ENCODE results near the gene CNGA2. TPM values are rescaled to one million over a fixed set of nuclear protein-coding genes. Genes with fewer than 3 reads are reported as not detected.

Gene CNGA2
- total and polyA plus RNA-seq, 9 of the 15 experiments (the other 6 are each of a cell fraction or from before 2014, with no cell fraction given) = not detected

- in situ Hi-C loops (cut with MboI) = loop anchor here (10.0 kb wide), 1 partner anchor 144 kb away; no protein-coding TSS in a partner anchor
- intact Hi-C loops (cut with micrococcal nuclease) = no loop called here
- H2AFZ ChIP-seq (ENCODE audit: low read depth, low read length) = no peak overlapping the region
- peaks cover 8 to 32% of the 10 kb centered on the region in 2 experiments; a peak in 3 of 5 replicates for H3K27me3 ChIP-seq (ENCODE audit: control insufficient read depth in 2 of 2, insufficient read depth in 2 of 2, low read length in 2 of 2)
- no peak overlapping the region for H3K4me2 ChIP-seq (ENCODE audit: insufficient read depth, low read length)
- no peak overlapping the region for H3K9ac ChIP-seq (ENCODE audit: insufficient read depth in 1 of 2, low read depth in 2 of 2, low read length in 2 of 2)
- H3K9me3 ChIP-seq (replicated peaks; ENCODE audit: control insufficient read depth, insufficient read depth, low read depth, low read length) = no peaks in the 10 kb centered on the region
- ChIA-PET POLR2A (no interaction called here), CTCF (ENCODE audit: low intra/inter-chr PET ratio) (interaction anchor here (0.6 kb wide), 1 partner anchor 814 kb away, joined by 4 read pairs; no protein-coding TSS in a partner anchor)
- no peak for ATAC-seq
- H3K4me1 ChIP-seq (replicated peaks in 1 of 2; ENCODE audit: control insufficient read depth in 2 of 2, insufficient read depth in 2 of 2, low read length in 2 of 2) = no peaks in the 10 kb centered on the region
- H3K27ac ChIP-seq (ENCODE audit: extremely low read depth, low read depth, low read length) = no peak overlapping the region
- H4K20me1 ChIP-seq (replicated peaks; ENCODE audit: control insufficient read depth, insufficient read depth, low read length) = no peaks in the 10 kb centered on the region
- BruUV-seq (replicated peaks) = no TSS peak
- no peaks in the 10 kb centered on the region for H3K36me3 ChIP-seq (ENCODE audit: control insufficient read depth, insufficient read depth, low read length)
- no peak for DNase-seq (ENCODE audit: extremely low read depth in 1 of 4, low spot score in 3 of 4)
- no peaks in the 10 kb centered on the region for H3K79me2 ChIP-seq (ENCODE audit: control insufficient read depth, insufficient read depth, low read length)
- TF ChIP-seq ZNF140 (CRISPR knock-in tag; IDR thresholded peaks at IDR 0.05) (no peak), ATF2 (CRISPR knock-in tag; IDR thresholded peaks at IDR 0.05) (no peak), BRD9 (IDR thresholded peaks at IDR 0.05; ENCODE audit: low read depth, partially characterized antibody) (no peak), KHSRP (IDR thresholded peaks at IDR 0.05) (no peak), HSF4 (CRISPR knock-in tag; IDR thresholded peaks at IDR 0.05; ENCODE audit: borderline replicate concordance) (no peak), SMARCA5 (IDR thresholded peaks at IDR 0.05) (no peak), TGIF2 (CRISPR knock-in tag; IDR thresholded peaks at IDR 0.05) (no peak), TRIM28 (IDR thresholded peaks at IDR 0.05) (no peak), MED1 (CRISPR knock-in tag; IDR thresholded peaks at IDR 0.05; ENCODE audit: borderline replicate concordance) (no peak), ZNF584 (CRISPR knock-in tag; IDR thresholded peaks at IDR 0.05; ENCODE audit: low read depth) (no peak), ZNF174 (CRISPR knock-in tag; IDR thresholded peaks at IDR 0.05) (no peak)
- TF ChIP-seq, protein P1, sequence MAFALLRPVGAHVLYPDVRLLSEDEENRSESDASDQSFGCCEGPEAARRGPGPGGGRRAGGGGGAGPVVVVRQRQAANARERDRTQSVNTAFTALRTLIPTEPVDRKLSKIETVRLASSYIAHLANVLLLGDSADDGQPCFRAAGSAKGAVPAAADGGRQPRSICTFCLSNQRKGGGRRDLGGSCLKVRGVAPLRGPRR (CRISPR knock-in tag; IDR thresholded peaks at IDR 0.05) = no peak
- H3K9me1 ChIP-seq (ENCODE audit: control insufficient read depth, insufficient read depth, low read length) = no peaks in the 10 kb centered on the region
- FAIRE-seq = no peak
- WGBS (ENCODE audit: insufficient coverage, low coverage, missing lambda C conversion rate) = 38% methylated on average over 2 of the region's 4 CpGs
- no peak overlapping the region for H3K4me3 ChIP-seq
Observed at GRCh38 chrX:151780621-151781020, 46.1 kb downstream of the CNGA2 start.

Data from K562 (cell line).